ENCODE measurements around the gene COL23A1.

The COL23A1 gene

GRCh38 chr5:178361657-178362445 is 228.3 kb downstream of the COL23A1 start:
- no peak for ATAC-seq

GRCh38 chr5:178360926-178361235 is 229.3 kb downstream of the COL23A1 start:
- Mint-ChIP-seq H3K27me3 (peaks cover 31% of the 10 kb centered on the region), H3K4me1 (peaks cover 24% of the 10 kb centered on the region), H3K36me3 (no peaks in the 10 kb centered on the region), H3K4me3 (no peak overlapping the region), H3K9me3 (peaks cover 8% of the 10 kb centered on the region), H3K27ac (no peak overlapping the region)
- ATAC-seq, result no peak

More at GRCh38 chr5:178361657-178362445, 228.3 kb downstream of the COL23A1 start:
- Mint-ChIP-seq H3K27ac (peak overlapping the region; percentile 16), H3K4me3 (no peak overlapping the region), H3K36me3 (no peaks in the 10 kb centered on the region), H3K4me1 (peaks cover 14% of the 10 kb centered on the region), H3K27me3 (peaks cover 32% of the 10 kb centered on the region), H3K9me3 (peaks cover 8% of the 10 kb centered on the region)

- no peak overlapping the region for H3K4me3 Mint-ChIP-seq
- H3K27ac Mint-ChIP-seq, result no peak overlapping the region
- peaks cover 33% of the 10 kb centered on the region for H3K27me3 Mint-ChIP-seq
- peaks cover 8% of the 10 kb centered on the region for H3K9me3 Mint-ChIP-seq
- no peaks in the 10 kb centered on the region for H3K36me3 Mint-ChIP-seq
- peaks cover 24% of the 10 kb centered on the region for H3K4me1 Mint-ChIP-seq
- ATAC-seq, result no peak
These were observed 229.8 kb downstream of the COL23A1 start for GRCh38 chr5:178360222-178360925.

- no peak overlapping the region for H3K27ac Mint-ChIP-seq
- H3K4me3 Mint-ChIP-seq, result no peak overlapping the region
- H3K4me1 Mint-ChIP-seq, result peaks cover 24% of the 10 kb centered on the region
- H3K36me3 Mint-ChIP-seq, result no peaks in the 10 kb centered on the region
- peaks cover 8% of the 10 kb centered on the region for H3K9me3 Mint-ChIP-seq
- peaks cover 33% of the 10 kb centered on the region for H3K27me3 Mint-ChIP-seq
- no peak for ATAC-seq
These were observed 230.5 kb downstream of the COL23A1 start for GRCh38 chr5:178359738-178360137.

- ATAC-seq, result no peak
- no peaks in the 10 kb centered on the region for H3K36me3 Mint-ChIP-seq
- peaks cover 8% of the 10 kb centered on the region for H3K9me3 Mint-ChIP-seq
These were observed 232.5 kb downstream of the COL23A1 start for GRCh38 chr5:178357678-178358077.

GRCh38 chr5:178357121-178357521 is 233.1 kb downstream of the COL23A1 start:
- peaks cover 24% of the 10 kb centered on the region for H3K4me1 Mint-ChIP-seq
- H3K9me3 Mint-ChIP-seq, result peaks cover 8% of the 10 kb centered on the region
- peak overlapping the region; percentile 19 for H3K4me3 Mint-ChIP-seq
- H3K27me3 Mint-ChIP-seq, result peaks cover 29% of the 10 kb centered on the region
- ATAC-seq, result peak; percentile 49
- no peaks in the 10 kb centered on the region for H3K36me3 Mint-ChIP-seq
- H3K27ac Mint-ChIP-seq, result peak overlapping the region; percentile 1

More at GRCh38 chr5:178357678-178358077, 232.5 kb downstream of the COL23A1 start:
- Mint-ChIP-seq H3K27me3 (peaks cover 29% of the 10 kb centered on the region), H3K4me3 (no peak overlapping the region), H3K27ac (peak overlapping the region; percentile 1), H3K4me1 (peaks cover 24% of the 10 kb centered on the region)

- Mint-ChIP-seq H3K4me3 (peak overlapping the region; percentile 55), H3K36me3 (no peaks in the 10 kb centered on the region), H3K27me3 (peaks cover 24% of the 10 kb centered on the region), H3K4me1 (peaks cover 20% of the 10 kb centered on the region), H3K9me3 (peaks cover 8% of the 10 kb centered on the region), H3K27ac (peak overlapping the region; percentile 1)
- ATAC-seq, result no peak
These were observed 233.7 kb downstream of the COL23A1 start for GRCh38 chr5:178356431-178356872.

- Mint-ChIP-seq H3K36me3 (no peaks in the 10 kb centered on the region), H3K27me3 (peaks cover 27% of the 10 kb centered on the region), H3K4me1 (peaks cover 18% of the 10 kb centered on the region), H3K27ac (no peak overlapping the region), H3K9me3 (peaks cover 8% of the 10 kb centered on the region), H3K4me3 (no peak overlapping the region)
- ATAC-seq, result no peak
These were observed 234.5 kb downstream of the COL23A1 start for GRCh38 chr5:178355671-178356070.

- no peak for ATAC-seq
- H3K27me3 Mint-ChIP-seq, result peaks cover 49% of the 10 kb centered on the region
- H3K4me3 Mint-ChIP-seq, result no peak overlapping the region
- H3K9me3 Mint-ChIP-seq, result peaks cover 8% of the 10 kb centered on the region
- peaks cover 18% of the 10 kb centered on the region for H3K4me1 Mint-ChIP-seq
- H3K36me3 Mint-ChIP-seq, result no peaks in the 10 kb centered on the region
- no peak overlapping the region for H3K27ac Mint-ChIP-seq
These were observed 236.7 kb downstream of the COL23A1 start for GRCh38 chr5:178353461-178353860.

GRCh38 chr5:178352035-178352349 is 238.2 kb downstream of the COL23A1 start:
- Mint-ChIP-seq H3K27ac (no peak overlapping the region), H3K27me3 (peaks cover 56% of the 10 kb centered on the region), H3K9me3 (no peaks in the 10 kb centered on the region), H3K4me1 (peaks cover 11% of the 10 kb centered on the region), H3K4me3 (no peak overlapping the region), H3K36me3 (no peaks in the 10 kb centered on the region)
- ATAC-seq, result no peak

- Mint-ChIP-seq H3K27me3 (peaks cover 53% of the 10 kb centered on the region), H3K27ac (no peak overlapping the region), H3K4me1 (peaks cover 5% of the 10 kb centered on the region), H3K9me3 (no peaks in the 10 kb centered on the region), H3K36me3 (no peaks in the 10 kb centered on the region), H3K4me3 (no peak overlapping the region)
- no peak for ATAC-seq
These were observed 238.8 kb downstream of the COL23A1 start for GRCh38 chr5:178351221-178352034.

GRCh38 chr5:178350361-178351220 is 239.6 kb downstream of the COL23A1 start:
- Mint-ChIP-seq H3K27me3 (peaks cover 45% of the 10 kb centered on the region), H3K36me3 (no peaks in the 10 kb centered on the region), H3K4me1 (no peaks in the 10 kb centered on the region), H3K4me3 (no peak overlapping the region), H3K9me3 (no peaks in the 10 kb centered on the region), H3K27ac (no peak overlapping the region)
- no peak for ATAC-seq

GRCh38 chr5:178349625-178350353 is 240.4 kb downstream of the COL23A1 start:
- H3K4me1 Mint-ChIP-seq, result no peaks in the 10 kb centered on the region
- no peak overlapping the region for H3K27ac Mint-ChIP-seq
- no peak for ATAC-seq
- peaks cover 44% of the 10 kb centered on the region for H3K27me3 Mint-ChIP-seq
- no peaks in the 10 kb centered on the region for H3K36me3 Mint-ChIP-seq
- no peak overlapping the region for H3K4me3 Mint-ChIP-seq
- no peaks in the 10 kb centered on the region for H3K9me3 Mint-ChIP-seq

- Mint-ChIP-seq H3K36me3 (no peaks in the 10 kb centered on the region), H3K27ac (no peak overlapping the region), H3K4me3 (no peak overlapping the region), H3K4me1 (no peaks in the 10 kb centered on the region), H3K9me3 (no peaks in the 10 kb centered on the region), H3K27me3 (peaks cover 44% of the 10 kb centered on the region)
- no peak for ATAC-seq
These were observed 241.1 kb downstream of the COL23A1 start for GRCh38 chr5:178349075-178349511.

Data from stimulated activated memory B cell treated with anti-CD40 and anti-IgM and Interleukin-4, amounts not matched to agents 10 μg/mL and 1 μg/mL and 100 μg/mL, for 72 hours (primary cell).